Hematopoietic multipotent progenitor cell (in vitro differentiated cells): ENCODE measurements around the gene GPATCH8. TPM values are rescaled to one million over a fixed set of nuclear protein-coding genes. Genes with fewer than 3 reads are reported as not detected.
"Not testable (repeated sequence)": the region's sequence is repeated elsewhere in the genome, so short reads cannot be mapped to it uniquely, and the experiment has no call there.

Source experiments
- DNase-seq, 3 donors: peaks; one replicate each; pipeline ENCODE4 v3.0.0-alpha.2; 2011 to 2015; ENCODE audit warnings: low read depth in 2 of 3, low spot score in 2 of 3
- total RNA-seq: library from RNA; depleted of rRNA; stranded (reverse); fragments of >200 nt; gene quantifications from one replicate; pipeline ENCODE4 v1.2.3, GENCODE V29; 2012

The GPATCH8 gene
- total RNA-seq, 1 donor = 15.3 TPM

- DNase-seq = no peak
These were observed 24.7 kb upstream of the GPATCH8 start for GRCh38 chr17:44527954-44528353.

DNA sequence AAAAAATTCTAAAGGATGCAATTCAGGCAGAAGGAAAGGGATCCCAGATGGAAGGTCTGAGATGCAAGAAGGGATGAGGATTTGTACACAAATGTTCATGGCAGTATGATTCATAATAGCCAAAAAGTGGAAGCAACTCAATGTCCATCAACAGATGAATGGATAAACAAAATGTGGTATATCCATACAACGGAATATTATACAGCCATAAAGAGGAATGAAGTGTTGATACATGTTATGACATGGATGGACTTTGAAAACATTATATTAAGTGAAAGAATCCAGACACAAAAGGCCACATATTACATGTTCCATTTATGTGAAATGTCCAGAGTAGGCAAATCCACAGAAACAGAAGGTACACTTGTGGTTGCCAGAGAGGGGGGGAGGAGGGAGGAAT, 23.9 kb upstream of the GPATCH8 start:
- DNase-seq = no peak

GRCh38 chr17:44523672-44523972, 20.4 kb upstream of the GPATCH8 start:
- no peak for DNase-seq

DNA sequence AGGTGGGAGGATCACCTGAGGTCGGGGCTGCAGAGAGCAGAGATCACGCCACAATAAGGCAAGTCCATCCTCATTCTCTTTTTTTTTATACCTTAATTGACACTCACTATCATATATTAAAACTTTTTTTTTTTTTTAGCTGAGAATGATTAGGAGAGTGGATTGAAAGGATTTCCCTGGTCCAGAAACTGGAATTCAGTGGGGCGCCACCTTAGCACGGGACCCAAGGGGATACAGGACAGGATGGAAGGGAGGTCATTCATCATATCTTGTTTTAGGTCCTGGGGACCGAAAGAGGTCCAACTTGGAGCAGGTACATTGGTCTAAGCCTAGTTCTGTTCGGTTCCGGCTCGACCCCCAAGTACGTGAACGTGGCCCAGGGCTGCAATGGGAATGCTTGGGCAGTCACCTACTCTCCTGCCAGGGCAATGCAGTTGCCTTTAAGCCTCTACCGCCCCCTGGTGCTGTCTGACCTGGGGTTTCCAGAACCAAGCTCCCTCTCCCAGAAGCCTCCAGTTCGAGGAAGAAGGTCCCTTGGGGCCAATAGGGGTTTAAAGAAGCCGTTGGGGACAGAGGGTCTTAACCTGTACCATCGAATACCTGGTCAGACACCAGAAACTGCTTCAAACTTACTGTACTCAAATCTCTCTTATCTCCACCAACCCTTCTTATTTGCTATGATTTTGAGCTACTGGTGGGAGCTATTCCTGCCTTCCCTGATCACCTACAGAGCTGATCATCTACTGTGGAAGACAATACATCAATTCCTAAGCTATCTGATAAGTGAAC, 19.9 kb upstream of the GPATCH8 start:
- peak in 2 of 3 donors; percentile 76 to 86 for DNase-seq

GRCh38 chr17:44518032-44518431, 14.8 kb upstream of the GPATCH8 start:
- DNase-seq = no peak

- peak in 2 of 3 donors; percentile 34 to 51 for DNase-seq
These were observed 8.3 kb upstream of the GPATCH8 start for GRCh38 chr17:44511241-44512134.

- DNase-seq = not testable (repeated sequence)
These were observed 3.9 kb upstream of the GPATCH8 start for GRCh38 chr17:44506939-44507604.

GRCh38 chr17:44502598-44503146, 534 bp downstream of the GPATCH8 start:
- DNase-seq = peak in 2 of 3 donors; percentile 8 to 13

- no peak for DNase-seq
These were observed 1.3 kb downstream of the GPATCH8 start for GRCh38 chr17:44501866-44502375.

DNA sequence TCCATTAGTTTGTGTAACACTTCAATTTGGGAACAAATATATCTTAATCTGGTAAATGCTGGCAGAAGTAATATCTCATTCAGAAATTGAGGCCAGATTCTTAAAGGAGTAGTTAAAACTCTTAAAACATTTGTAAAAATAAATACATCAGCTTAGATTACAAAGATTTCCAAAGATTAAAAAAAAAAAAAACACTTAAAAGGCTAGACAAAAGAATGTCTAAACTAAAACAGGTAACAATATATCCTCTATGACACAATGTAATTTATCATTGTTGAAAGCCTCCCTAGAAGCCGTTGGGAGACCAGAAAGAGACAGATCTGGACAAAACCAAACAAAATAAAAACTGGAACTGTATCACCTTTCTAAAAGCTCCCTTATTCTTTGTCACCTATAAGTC, 3.5 kb downstream of the GPATCH8 start:
- DNase-seq = no peak

DNA sequence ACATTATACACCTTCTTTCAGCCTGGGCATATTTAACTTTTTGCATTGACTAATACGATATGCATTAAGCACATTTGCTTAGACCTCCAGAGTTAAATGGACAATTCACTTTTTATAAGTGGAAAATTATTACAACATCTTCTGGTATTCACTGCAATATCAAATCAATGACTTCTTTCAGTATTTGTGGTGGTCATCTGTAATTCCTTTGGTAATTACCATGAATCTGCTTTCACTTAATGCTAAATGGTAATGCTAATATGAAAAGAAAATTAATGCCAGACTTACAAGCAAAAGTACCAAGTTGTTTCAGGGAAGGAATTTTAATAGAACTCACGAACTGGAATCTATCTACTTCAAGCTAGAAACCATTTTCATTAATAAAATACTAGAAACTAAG, 6.4 kb downstream of the GPATCH8 start:
- no peak for DNase-seq

GRCh38 chr17:44493339-44493738, 9.9 kb downstream of the GPATCH8 start:
- DNase-seq = no peak

DNA sequence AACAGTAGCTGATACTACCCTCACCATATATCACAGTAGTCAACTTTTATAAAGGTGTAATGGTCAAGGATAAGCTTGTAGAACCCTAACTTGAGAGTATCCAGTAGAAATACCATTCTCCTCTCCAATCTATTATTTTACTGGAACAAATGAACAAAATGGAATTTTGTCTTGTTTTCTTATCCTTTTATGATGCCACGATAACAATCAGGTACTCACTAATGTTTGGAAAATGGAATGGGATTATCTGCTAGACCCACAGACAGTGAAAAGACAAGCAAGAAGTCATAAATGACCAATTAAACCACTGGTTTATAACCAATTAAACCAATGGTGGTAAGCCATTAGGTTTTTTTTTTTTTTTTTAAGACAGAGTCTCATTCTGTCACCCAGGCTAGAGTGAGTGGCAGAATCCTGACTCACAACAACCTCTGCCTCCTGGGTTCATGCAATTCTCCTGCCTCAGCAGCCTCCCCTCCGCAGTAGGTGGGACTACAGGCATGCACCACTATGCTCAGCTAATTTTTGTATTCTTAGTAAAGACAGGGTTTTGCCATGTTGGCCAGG, 10.4 kb downstream of the GPATCH8 start:
- no peak for DNase-seq

DNA sequence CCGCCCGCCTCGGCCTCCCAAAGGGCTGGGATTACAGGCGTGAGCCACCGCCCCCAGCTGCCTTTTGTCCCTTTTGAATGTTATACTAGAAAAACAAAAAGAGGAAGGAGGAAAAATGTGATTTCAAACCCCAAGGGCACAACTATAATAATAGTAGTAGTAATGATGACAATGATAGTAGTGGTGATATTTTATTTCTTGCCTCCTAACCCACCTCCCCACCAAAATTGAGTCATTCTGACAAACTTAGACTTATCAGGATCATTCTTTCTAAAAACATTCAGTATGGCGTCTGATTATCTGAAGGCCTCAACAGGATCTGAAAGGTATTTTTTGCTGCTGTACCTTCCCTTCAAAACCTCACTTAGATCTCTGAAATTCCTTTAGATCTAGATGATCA, 13.6 kb downstream of the GPATCH8 start:
- DNase-seq = no peak

- DNase-seq = no peak
These were observed 16.0 kb downstream of the GPATCH8 start for GRCh38 chr17:44487170-44487569.

DNA sequence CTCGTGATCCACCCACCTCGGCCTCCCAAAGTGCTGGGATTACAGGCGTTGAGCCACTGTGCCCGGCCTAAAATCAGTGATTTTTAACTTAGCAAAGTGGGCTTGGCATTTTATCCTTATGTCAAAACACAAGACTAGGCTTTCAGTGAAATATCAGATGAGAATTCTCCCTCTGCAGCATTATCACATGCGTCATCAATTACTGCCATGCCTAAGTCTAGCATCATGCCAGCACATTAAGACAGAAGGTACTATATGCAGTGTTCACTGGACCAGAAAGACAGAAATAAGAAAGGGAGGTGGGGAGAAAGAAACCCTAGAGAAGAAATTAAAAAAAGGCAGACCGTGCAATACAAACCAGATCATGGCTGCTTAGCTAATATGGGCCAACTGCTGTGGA, 29.8 kb downstream of the GPATCH8 start:
- DNase-seq = no peak

GRCh38 chr17:44469676-44470075, 33.5 kb downstream of the GPATCH8 start:
- DNase-seq = no peak

GRCh38 chr17:44467108-44467507, 36.1 kb downstream of the GPATCH8 start:
- DNase-seq = peak in 1 of 3 donors; percentile 4

DNA sequence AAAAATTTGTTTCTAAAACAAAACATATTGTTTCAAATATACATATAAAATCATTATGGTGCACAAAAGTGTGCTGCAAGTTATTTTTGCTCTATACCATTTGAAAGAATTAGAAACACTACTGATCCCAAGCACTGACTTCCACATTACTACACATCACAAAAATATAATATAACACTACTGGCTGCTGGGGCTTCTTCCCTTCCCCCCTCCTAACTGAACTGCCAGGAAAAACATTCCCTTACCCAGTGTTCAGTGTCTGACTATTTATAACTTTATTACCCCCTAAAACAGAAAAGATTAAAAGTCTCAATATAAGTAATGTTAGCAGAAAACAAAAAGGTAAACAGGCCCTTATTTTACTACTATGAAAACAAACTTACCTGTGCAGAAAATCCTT, 36.9 kb downstream of the GPATCH8 start:
- DNase-seq = no peak

DNA sequence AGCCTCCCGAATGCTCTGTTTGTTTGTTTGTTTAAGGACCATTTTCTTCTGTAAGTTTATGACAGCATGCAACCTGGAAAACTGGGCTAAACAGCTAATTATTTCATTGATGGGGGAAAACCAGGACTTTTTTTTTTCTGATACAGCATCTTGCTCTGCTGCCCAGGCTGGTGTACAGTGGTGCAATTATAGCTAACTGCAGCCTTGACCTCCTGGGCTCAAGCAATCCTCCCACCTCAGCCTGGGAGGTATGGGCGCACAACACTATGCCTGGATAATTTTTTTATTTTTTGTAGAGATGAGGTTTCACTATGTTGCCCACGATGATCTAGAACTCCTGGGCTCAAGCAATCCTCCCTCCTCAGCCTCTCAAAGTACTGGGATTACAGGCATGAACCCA, 37.3 kb downstream of the GPATCH8 start:
- DNase-seq = no peak

DNA sequence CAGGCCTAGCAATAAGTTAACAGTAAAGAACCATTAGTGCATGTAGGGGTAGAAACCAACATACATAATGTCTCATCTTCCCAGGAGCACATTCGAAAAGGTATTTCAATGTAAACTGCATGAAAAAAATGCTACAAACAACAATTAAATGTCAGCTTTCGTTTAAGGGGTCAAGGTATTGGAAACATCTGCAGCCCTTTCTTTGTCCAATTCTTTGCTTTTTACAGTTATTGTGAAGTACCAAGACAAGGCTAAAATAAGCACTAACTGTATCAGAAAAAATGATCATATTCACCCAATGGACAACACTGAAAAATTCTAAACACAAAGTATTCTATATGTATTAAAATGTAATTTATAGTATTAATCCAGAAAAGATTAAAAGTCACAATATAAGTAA, 37.9 kb downstream of the GPATCH8 start:
- DNase-seq = no peak
